Lower leg skin (tissue), 4 donors: ENCODE data around the gene KERA. TPM values are rescaled to one million over a fixed set of nuclear protein-coding genes. Genes with fewer than 3 reads are reported as not detected.

Experiments
- DNase-seq, 2 donors: peaks; one replicate each; pipeline ENCODE4 v3.0.0-alpha.2; 2019; ENCODE audit warnings: low spot score in 2 of 2
- H3K4me3 ChIP-seq: fragments of 200-600 bp; sonication (generic); 2 replicates; pipeline ENCODE4 v1.5.1; 2017; ENCODE audit warnings: mild to moderate bottlenecking, low read depth; ENCODE audit not compliant: poor library complexity, severe bottlenecking
- POLR2A ChIP-seq, 2 donors: fragments of 450-650 bp; IDR thresholded peaks; one replicate each; pipeline ENCODE4 v1.6.1; 2016 to 2017; ENCODE audit warnings: antibody characterized with exemption in 2 of 2, mild to moderate bottlenecking in 1 of 2, moderate library complexity in 1 of 2
- WGBS, 2 donors: methylation state at CpG; one replicate each; pipeline ENCODE4 v1.1.5; 2018; 5-methylcytosine and 5-hydroxymethylcytosine counted together
- intact Hi-C: fragments of 100-400 bp; cut with DNase I; formaldehyde crosslinking; loops from one replicate; pipeline ENCODE4 v1.15.0; 2023; ENCODE audit warnings: low total_unique reads
- total RNA-seq, 4 donors: library from RNA; depleted of rRNA; stranded (reverse); fragments of >200 nt; gene quantifications; one replicate each; pipeline ENCODE4 v1.1.0, GENCODE V29; 2016
- TF ChIP-seq, protein P1 (sequence below), 3 donors: fragments of 450-650 bp; IDR thresholded peaks; one replicate each; pipeline ENCODE4 v1.5.1; 2016; ENCODE audit warnings: antibody characterized with exemption in 3 of 3, mild to moderate bottlenecking in 3 of 3, moderate library complexity in 2 of 3

Gene KERA
- total RNA-seq, 4 donors from 2014 or later, result not detected

- no peak for TF ChIP-seq POLR2A (IDR thresholded peaks at IDR 0.05)
- TF ChIP-seq, protein P1, sequence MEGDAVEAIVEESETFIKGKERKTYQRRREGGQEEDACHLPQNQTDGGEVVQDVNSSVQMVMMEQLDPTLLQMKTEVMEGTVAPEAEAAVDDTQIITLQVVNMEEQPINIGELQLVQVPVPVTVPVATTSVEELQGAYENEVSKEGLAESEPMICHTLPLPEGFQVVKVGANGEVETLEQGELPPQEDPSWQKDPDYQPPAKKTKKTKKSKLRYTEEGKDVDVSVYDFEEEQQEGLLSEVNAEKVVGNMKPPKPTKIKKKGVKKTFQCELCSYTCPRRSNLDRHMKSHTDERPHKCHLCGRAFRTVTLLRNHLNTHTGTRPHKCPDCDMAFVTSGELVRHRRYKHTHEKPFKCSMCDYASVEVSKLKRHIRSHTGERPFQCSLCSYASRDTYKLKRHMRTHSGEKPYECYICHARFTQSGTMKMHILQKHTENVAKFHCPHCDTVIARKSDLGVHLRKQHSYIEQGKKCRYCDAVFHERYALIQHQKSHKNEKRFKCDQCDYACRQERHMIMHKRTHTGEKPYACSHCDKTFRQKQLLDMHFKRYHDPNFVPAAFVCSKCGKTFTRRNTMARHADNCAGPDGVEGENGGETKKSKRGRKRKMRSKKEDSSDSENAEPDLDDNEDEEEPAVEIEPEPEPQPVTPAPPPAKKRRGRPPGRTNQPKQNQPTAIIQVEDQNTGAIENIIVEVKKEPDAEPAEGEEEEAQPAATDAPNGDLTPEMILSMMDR (IDR thresholded peaks at IDR 0.05), result no peak
- 23 to 29% methylated on average over 1 of the region's 1 CpG for WGBS, 2 donors
- no peak overlapping the region for H3K4me3 ChIP-seq
- no peak for DNase-seq
- intact Hi-C loops, result no loop called here
Measured at GRCh38 chr12:91001306-91001705, 56.5 kb downstream of the KERA start.

Other genes starting within 250 kb of the KERA start
- gene CCER1, start 102.8 kb downstream of the KERA start, total RNA-seq, result not detected
- gene EPYC, start 53.1 kb downstream of the KERA start, total RNA-seq, result not detected
- 10 to 100 TPM; 11.2 to 56.4 (median 24.5) TPM for gene LUM, start 53.5 kb upstream of the KERA start, total RNA-seq
- gene DCN, start 124.8 kb upstream of the KERA start, total RNA-seq, result 1,000 to 10,000 TPM in 1 of 4 donors, 100 to 1,000 TPM in 3; 497 to 1,618 (median 522) TPM